Neural crest cell (in vitro differentiated cells): Measurements from ENCODE around the gene PLEKHM2. TPM values are rescaled to one million over a fixed set of nuclear protein-coding genes. Genes with fewer than 3 reads are reported as not detected.
A peak's percentile ranks its signal among the peaks of the same experiment; 100 is the strongest.

Experiments used
- DNase-seq: peaks from one replicate; pipeline ENCODE4 v3.0.0; 2021; ENCODE audit warnings: low read depth, mixed read lengths, low spot score
- H3K27ac Mint-ChIP-seq: one replicate; pipeline ENCODE4 v1.8.0; 2021; ENCODE audit warnings: mild to moderate bottlenecking, mixed read lengths; ENCODE audit not compliant: unreplicated experiment
- H3K27me3 Mint-ChIP-seq: 2 replicates; pipeline ENCODE4 v1.8.0; 2021; ENCODE audit warnings: low read depth, mild to moderate bottlenecking, mixed read lengths
- H3K36me3 Mint-ChIP-seq: 2 replicates; pipeline ENCODE4 v1.8.0; 2021; ENCODE audit warnings: low read depth, mild to moderate bottlenecking, mixed read lengths
- H3K4me1 Mint-ChIP-seq: 2 replicates; pipeline ENCODE4 v1.8.0; 2021; ENCODE audit warnings: mixed read lengths
- H3K4me3 Mint-ChIP-seq: one replicate; pipeline ENCODE4 v1.8.0; 2021; ENCODE audit warnings: mild to moderate bottlenecking, mixed read lengths
- H3K9me3 Mint-ChIP-seq: 2 replicates; pipeline ENCODE4 v1.8.0; 2021; ENCODE audit warnings: mixed read lengths
- CTCF ChIP-seq: fragments of 200-600 bp; sonication (generic); conservative IDR thresholded peaks from 2 replicates; pipeline ENCODE4 v1.5.0; 2021; ENCODE audit warnings: antibody characterized with exemption, mild to moderate bottlenecking
- total RNA-seq: library from RNA; stranded (reverse); gene quantifications from 2 replicates; pipeline ENCODE4 v1.2.1, GENCODE V29; 2021

PLEKHM2 gene
- total RNA-seq, 1 donor from 2014 or later, result 64.5 TPM

GRCh38 chr1:15749399-15750291, 65.5 kb downstream of the PLEKHM2 start:
- Mint-ChIP-seq H3K9me3 (no peaks in the 10 kb centered on the region), H3K27ac (no peak overlapping the region), H3K36me3 (no peaks in the 10 kb centered on the region), H3K27me3 (no peaks in the 10 kb centered on the region), H3K4me3 (no peak overlapping the region), H3K4me1 (peaks cover 5% of the 10 kb centered on the region)
- no peak for DNase-seq
- no peak for TF ChIP-seq CTCF

GRCh38 chr1:15750924-15751323, 66.8 kb downstream of the PLEKHM2 start:
- H3K36me3 Mint-ChIP-seq, result no peaks in the 10 kb centered on the region
- no peak overlapping the region for H3K4me3 Mint-ChIP-seq
- peaks cover 4% of the 10 kb centered on the region for H3K27me3 Mint-ChIP-seq
- H3K9me3 Mint-ChIP-seq, result no peaks in the 10 kb centered on the region
- no peak for DNase-seq
- no peak for TF ChIP-seq CTCF
- H3K27ac Mint-ChIP-seq, result no peak overlapping the region
- H3K4me1 Mint-ChIP-seq, result peaks cover 10% of the 10 kb centered on the region

- no peak for DNase-seq
- Mint-ChIP-seq H3K9me3 (no peaks in the 10 kb centered on the region), H3K27ac (no peak overlapping the region), H3K4me1 (peaks cover 17% of the 10 kb centered on the region), H3K36me3 (no peaks in the 10 kb centered on the region), H3K4me3 (no peak overlapping the region), H3K27me3 (peaks cover 11% of the 10 kb centered on the region)
- no peak for TF ChIP-seq CTCF
Observed at GRCh38 chr1:15751717-15752116, 67.6 kb downstream of the PLEKHM2 start.

- Mint-ChIP-seq H3K9me3 (no peaks in the 10 kb centered on the region), H3K4me3 (no peak overlapping the region), H3K27ac (no peak overlapping the region), H3K36me3 (no peaks in the 10 kb centered on the region), H3K4me1 (peaks cover 20% of the 10 kb centered on the region), H3K27me3 (peaks cover 25% of the 10 kb centered on the region)
- TF ChIP-seq CTCF, result no peak
- DNase-seq, result no peak
Observed at GRCh38 chr1:15753776-15754175, 69.7 kb downstream of the PLEKHM2 start.

GRCh38 chr1:15755021-15755645, 71.0 kb downstream of the PLEKHM2 start:
- no peak for DNase-seq
- no peaks in the 10 kb centered on the region for H3K9me3 Mint-ChIP-seq
- no peak overlapping the region for H3K27ac Mint-ChIP-seq
- H3K4me1 Mint-ChIP-seq, result peaks cover 24% of the 10 kb centered on the region
- H3K36me3 Mint-ChIP-seq, result no peaks in the 10 kb centered on the region
- no peak for TF ChIP-seq CTCF
- peak overlapping the region; percentile 64 for H3K4me3 Mint-ChIP-seq
- peaks cover 33% of the 10 kb centered on the region for H3K27me3 Mint-ChIP-seq
